Suppressor macrophage treated with lipopolysaccharide for 4 hours (primary cell): ENCODE measurements around the gene VPS54.
"Not testable (repeated sequence)": the region's sequence is repeated elsewhere in the genome, so short reads cannot be mapped to it uniquely, and the experiment has no call there.

Source experiments
- DNase-seq: peaks from one replicate; pipeline ENCODE4 v3.0.0-alpha.2; 2020

Gene VPS54

DNA sequence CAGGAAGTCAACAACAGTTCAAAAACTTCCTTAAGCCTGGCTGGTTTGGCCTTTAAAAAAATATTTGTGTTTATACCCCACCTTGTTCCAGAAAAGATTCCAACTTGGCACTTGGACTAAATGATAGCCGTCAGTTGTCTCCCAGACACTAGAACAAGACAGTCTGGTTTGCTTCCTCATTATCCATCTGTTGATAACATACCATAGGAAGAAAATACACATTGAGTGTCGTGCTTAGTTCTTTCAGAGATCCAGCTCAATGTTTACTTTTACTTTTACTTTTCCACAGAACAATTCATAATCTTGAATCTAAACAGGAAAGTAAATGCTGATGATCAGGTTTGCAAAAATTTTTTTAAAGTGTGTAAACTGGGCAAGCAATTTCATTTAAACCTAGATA lies 2.4 kb upstream of the VPS54 start:
- DNase-seq, result peak; percentile 54

GRCh38 chr2:64019975-64020528 lies 824 bp upstream of the VPS54 start:
- peak; percentile 56 for DNase-seq

DNA sequence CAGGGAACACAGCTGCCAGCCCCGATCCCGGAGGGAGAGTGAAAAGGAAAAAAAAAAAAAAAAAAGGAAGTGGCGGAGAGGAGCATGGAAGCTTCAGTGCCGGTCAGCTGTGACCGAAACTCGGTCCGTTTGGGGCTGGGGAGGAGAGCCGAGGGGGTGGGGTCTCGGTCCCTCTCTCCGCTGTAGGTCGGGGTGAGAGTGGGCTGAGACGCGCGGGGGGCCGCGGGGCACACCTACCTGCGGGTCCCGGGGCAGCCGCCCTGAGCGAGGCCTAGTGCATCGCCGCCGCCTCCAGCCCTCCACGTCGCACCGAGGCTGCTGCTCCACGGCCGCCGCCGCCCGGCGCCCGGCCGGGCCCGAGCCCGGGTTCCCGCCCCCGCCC lies 536 bp downstream of the VPS54 start:
- DNase-seq, result peak; percentile 68

- peak; percentile 37 for DNase-seq
These were observed 1.2 kb downstream of the VPS54 start for GRCh38 chr2:64017811-64018700.

DNA sequence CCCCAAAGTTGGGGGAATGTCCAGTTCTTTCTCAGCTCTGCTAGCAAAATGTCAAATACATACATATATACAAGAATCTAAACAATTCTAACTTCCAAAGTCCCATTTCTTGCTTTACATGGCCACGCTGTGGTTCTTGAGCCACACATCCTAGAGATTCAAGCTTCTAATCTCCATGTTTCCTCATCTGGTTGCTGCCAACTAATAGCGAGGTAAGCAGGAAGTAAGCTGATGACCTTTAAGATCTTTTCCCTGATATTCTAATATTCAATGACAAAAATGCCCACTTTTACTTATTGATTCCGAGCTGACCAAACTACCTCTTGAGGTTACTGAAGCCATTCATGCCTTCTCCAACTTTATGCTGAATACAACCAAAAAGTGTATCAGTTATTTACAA lies 3.3 kb downstream of the VPS54 start:
- DNase-seq, result peak; percentile 23

DNA sequence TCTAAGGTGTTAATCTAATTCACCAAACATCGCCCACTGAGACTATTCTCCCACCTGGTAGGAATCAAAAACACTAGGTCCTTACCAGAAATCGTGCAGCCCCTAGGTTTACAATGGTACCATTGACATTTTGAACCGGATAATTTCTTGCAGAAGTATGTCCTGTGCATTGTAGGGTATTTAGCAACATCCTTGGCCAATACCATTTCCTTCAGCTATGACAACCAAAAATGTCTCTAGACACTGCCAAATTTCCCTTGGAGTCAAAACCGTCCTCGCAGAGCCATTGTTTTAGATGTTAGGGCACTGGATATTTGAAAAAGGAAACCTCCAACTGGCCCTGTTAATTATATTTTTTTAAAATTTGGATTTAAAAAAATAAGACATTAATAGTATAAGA lies 3.8 kb downstream of the VPS54 start:
- peak; percentile 60 for DNase-seq

DNA sequence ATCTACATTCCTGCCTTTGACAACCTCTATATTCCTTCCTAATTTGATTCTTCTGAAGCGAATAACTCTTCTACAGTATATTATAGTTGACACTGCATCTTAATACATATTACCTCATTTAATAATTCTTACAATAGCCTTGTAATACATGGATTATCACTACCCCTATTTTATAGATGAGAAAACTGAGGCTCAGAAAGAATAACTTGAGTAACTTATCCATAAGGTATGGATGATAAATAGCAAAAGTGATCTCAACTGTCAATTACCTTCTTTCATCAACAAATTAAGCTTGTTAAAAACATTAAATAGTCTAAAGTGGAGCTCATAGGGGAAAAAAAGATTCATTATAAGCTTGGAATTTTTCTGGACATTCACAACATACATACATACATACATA lies 4.6 kb downstream of the VPS54 start:
- DNase-seq, result no peak

DNA sequence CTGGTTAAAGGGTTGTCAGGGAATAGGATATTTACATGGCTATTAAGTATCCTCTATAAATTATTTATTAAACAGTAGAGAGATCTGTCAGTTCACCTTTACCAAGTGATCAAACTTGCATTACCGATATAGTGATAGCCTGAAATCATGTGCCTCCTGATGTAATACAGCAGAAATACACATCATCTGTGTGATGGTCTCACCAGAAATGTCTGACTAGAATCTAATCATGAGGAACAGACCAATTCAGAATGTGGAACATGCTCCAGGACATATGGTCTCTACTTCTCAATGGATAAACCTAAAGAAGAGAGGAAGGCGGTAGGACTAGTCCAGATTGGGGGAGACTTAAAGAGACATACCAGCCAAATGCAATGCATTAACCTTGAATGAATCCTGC lies 6.2 kb downstream of the VPS54 start:
- no peak for DNase-seq

DNA sequence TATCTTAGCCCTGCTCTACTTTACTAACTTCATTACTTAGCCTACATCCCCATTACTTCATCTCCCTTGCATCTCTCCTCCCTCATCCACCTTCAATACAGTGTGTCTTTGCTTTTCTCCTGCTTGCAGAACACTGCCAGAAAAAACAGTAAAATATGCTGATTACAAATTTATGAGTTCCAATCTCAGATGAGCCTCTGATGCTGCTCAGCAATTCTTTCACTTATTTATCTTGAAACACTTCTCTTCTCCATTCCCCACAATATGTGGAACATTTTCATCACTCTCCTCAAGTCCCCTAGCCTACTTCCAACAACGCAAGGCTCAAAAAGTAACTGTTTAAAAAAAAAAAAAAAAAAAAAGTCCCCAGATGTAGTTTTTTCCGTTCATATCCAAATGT lies 7.1 kb downstream of the VPS54 start:
- DNase-seq, result no peak

DNA sequence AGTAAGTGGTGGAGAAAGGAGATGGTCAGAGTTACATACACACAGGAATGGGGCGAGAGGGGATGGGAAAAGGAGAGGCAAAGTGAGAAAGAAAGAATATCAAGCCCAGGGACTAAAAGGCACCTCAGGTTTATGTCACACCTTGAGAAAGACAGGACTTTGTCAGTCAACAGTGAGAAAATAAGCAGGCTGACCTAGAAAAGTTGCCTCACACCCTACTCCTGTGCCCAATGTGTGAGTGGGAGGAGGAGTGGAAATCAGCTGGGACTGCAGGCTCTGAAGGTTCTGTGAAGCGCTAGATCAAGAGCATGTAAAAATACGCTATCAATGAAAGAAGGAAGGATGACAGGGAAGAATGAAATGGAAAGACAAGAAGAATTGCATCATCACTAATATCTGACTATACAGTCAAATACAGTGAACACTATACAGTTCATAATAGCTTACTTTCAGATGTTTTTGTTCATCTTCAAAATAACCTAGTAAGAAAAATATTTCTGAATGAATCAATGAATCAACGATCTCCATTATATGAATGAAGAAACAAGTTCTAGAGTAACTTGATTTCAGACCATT lies 10.7 kb downstream of the VPS54 start:
- no peak for DNase-seq

- no peak for DNase-seq
These were observed 11.3 kb downstream of the VPS54 start for GRCh38 chr2:64007924-64008323.

DNA sequence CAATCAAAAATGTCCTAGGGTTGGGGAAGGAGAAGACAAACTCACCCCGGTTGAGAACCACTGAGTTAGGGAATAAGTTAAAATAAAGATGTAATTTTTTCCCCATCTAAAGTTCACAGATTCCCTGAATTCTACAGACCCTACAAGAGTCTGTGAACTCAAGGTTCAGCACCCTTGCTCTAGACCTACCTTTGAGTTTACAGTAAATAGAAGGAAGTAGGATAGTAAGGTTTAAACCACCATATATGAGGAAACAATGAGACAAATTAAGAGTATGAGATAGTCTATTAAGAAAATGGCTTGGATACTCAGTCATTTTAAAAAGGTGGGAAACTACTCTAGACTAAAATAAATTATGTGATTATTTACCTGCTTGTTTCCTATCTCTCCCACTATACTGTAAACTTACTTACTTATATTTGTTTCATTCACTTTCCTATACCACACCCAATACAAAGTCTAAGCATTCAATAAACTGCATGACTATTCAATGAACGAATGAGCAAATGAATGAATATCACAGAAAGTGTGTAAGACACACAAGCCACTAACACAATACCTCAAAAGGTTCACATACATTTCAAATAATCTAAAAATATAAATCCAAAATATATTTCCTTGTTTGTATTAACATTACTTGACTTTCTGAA lies 13.4 kb downstream of the VPS54 start:
- DNase-seq, result no peak

DNA sequence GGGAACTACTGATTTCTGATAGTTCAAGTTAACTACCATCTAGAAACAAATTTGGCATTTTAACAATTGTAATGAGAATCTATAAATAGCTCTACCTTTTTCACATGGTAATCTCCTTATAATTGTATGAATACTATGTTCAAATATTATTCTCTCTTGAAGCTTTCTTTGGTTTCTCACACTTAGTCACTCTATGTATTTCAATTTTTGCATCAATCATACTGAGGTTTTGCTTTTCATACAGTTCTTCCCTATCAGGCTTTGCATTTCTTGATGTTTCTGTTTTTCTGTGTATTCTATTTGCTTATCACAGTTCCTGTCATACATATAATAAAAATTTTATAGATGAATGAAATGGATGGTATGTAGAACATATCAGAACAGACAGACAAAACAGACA lies 16.0 kb downstream of the VPS54 start:
- DNase-seq, result no peak

DNA sequence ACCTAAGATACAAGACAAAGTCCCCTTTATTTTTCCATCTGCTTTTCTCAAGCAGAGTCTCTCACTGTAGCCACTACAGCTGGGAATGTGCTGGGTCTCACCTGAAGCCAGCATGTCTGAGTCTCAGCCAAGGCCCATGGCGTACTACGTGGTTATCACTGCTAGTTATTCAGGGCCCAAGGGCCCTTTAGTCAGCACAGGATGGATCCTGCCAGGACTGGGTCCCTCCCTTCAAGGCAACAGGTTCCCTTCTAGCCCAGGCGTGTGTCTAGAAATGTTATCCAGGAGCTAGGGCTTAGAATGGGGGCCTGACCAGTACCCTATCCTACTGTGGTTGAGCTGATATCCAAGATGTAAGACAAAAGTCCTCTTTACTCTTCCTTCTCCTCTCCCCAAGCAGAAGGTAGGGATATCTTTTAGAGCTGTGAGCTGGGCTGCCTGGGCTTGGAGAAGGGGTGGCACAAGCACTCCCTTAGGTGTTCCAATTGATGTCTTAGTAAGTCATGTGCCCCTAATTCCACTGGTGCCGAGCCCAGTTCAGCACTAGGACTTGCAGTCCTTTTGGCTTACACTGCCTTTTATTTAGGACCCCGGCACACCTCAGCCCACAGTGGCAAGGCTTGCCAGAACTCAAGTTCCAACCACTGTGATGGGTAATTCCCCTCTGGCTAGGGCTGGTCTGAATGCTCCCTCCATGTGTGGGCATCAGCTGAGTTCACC lies 17.7 kb downstream of the VPS54 start:
- DNase-seq, result no peak

DNA sequence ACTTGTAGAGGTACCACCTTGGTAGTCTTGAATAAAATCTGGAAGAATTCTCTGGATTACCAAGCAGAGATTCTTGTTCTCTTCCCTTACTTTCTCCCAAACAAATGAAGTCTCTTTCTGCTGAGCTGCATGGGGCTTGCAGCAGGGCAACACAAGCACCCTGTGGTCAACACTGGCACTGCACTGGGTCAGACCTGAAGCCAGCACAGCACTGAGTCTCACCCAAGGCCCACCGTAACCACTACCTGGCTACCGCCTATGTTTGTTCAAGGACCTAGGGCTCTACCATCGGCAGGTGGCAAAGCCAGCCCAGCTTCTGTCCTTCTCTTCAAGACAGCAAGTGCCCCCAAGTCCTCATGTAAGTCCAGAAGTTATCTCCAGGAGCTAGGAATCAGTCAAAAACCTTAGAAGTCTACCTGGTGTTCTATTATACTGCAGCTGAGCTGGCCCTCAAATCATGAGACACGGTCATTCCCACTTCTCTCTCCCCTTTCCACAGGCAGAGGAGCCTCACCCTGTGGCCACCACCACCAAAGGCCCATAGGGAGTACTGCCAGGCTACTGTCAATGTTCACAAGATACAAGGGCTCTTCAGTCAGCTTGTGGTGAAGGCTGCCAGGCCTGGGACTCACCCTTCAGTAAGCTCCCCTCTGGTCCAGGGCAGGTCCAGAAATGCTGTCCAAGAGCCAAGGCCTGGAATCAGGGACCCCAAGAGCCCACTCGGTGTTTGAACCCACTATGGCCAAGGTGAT lies 18.4 kb downstream of the VPS54 start:
- no peak for DNase-seq

GRCh38 chr2:63999049-63999448 lies 20.2 kb downstream of the VPS54 start:
- no peak for DNase-seq

GRCh38 chr2:63996582-63997198 lies 22.5 kb downstream of the VPS54 start:
- DNase-seq, result not testable (repeated sequence)

DNA sequence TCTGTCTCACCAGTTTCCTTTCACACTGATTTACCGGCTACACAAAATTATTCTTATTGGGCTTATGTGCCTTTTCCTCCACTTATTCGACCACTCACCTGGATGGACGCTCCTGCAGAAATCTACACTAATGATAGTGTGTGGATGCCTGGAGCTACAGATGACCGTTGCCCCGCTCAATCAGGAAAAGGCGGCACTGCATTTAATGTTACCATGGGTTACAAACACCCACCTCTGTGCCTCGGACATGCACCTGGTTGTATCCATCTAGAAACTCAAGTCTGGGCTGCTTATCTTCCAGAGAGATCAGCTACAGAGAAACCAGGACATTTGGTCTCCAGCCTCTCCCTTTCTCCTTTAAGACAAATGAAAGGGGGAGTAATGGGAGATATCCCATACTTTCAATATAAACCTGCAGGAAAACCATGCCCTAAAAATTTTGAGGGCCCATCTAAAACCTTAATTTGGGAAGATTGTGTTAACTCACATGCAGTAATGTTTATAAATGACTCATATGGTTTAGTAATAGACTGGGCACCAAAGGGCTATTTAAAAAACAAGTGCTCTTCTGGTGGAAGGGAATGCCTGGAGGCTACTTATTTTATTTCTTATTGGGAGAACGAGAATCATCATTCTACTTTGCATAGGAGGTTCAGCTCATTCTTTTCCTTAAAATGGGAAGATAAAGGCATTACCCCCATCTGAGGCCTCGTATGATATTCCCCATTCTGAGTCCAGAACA lies 24.7 kb downstream of the VPS54 start:
- not testable (repeated sequence) for DNase-seq

DNA sequence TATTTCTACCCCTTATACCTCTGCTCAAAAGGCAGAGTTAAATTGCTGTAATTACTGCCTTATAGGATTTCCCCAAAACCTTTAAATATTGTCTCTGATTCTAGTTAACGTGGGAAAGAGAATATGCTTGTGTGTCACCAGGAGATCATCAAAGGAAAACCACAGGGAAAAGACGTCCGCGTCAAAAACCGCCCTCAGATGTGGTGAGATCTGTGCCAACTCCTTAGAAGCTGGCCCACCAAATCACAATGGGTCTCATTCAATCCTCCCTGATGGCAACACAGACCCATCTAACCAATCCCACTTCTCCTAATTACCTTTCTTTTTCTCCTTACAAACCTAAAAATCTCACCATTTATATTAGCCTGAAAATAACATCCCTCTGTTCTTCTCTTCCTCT lies 25.4 kb downstream of the VPS54 start:
- DNase-seq, result no peak

DNA sequence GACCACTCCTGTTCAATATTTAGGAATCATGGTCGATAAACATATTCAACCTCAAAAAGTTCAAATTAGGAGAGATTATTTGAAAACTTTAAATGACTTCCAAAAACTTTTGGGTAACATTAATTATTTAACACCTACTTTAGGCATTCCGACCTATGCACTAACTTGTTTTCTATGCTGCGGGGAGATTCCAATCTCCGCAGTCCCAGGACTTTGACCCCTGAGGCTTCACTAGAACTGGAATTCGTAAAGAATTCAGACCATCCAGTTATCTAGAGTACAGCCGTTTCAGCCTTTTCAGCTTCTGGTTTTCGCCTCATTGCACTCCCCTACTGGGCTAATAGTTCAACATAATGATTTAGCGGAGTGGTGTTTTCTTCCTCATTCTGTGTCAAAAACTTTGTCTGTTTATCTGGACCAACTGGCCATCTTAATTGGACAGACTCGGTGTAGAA lies 26.1 kb downstream of the VPS54 start:
- DNase-seq, result not testable (repeated sequence)

DNA sequence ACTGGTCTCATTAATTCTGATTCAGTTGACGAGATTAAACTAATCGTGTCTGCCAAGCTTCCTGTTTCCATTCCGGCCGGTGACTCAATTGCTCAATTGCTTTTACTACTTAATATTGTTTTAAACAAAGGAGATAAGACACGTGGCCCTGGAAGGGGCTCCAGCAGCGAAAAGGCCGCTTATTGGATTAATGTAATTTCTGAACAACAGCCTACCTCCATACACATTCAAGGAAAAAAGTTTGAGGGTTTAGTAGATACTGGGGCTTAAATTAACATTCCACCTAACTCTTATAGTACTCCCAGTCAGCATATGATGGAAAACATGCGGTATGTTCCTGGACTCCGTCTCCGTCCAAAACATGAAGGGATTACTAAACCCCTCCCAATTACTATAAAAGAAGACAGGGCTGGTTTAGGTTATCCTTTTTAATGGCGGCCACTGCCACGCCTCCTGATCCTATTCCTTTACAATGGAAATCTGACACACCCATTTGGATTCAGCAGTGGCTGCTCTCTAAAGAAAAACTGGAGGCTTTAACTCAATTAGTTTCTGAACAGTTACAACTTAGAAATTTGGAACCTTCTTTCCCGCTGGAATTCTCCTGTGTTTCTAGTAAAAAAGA lies 27.1 kb downstream of the VPS54 start:
- DNase-seq, result no peak
